Measurements from ENCODE around the gene RABGGTA.
"Not testable (repeated sequence)": the region's sequence is repeated elsewhere in the genome, so short reads cannot be mapped to it uniquely, and the experiment has no call there.

The RABGGTA gene

DNA sequence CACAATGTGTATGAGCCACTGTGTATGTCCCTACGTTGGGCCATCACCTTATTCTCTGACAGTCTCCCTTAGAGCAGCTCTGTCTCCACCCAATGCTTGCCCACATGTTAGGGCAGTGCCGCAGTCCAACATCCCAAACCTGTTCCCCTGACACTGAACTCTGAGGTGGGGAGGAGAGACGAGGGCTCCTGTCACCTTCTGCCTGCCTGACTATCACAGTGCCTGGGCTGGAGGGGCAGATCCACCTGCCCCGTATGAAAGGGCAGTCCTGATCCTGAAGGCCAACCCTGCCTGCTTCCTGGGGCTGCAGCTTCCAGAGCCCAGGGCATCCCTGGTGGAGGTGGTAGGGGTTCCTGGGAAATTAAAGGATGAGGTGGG lies 10.6 kb downstream of the RABGGTA start:
- DNase-seq (ENCODE audit: low read depth in 2 of 2): no peak

DNA sequence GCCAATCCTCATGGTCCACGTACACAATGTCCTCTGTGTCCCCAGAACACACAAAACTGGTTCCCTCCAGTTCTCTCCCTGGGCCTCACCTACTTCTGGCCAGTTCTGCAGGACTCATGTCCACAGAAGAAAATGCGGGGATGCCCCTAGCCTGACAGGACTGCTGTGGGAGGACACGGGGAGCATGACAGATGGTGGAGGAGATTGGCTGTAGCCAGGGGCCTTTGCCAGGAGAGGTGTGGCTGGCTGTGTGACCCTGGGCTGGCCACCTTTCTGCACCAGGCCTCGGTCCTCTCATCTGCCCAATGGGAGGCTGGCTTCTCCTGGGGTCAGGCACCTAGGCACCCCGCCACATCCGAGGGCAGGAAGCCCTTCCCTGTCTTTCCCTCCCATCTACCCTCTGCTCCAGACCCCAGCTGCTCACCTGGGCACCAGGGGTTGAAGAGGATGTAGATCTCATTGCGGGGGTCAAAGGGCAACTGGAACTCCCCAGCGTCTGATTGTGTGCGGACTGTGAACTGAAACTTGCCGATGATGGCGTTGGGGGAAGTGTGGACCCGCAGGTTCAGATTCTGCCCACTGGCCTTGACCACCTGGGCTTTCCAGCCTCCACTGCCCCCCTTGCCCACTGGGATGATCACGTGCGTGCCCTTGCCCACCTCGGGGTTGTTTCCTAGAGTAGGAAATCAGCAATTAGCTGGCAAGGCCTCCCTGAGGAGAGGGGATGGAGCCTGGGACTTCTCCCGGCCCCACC lies 11.2 kb downstream of the RABGGTA start:
- no peak for DNase-seq (ENCODE audit: low read depth in 2 of 2)

DNA sequence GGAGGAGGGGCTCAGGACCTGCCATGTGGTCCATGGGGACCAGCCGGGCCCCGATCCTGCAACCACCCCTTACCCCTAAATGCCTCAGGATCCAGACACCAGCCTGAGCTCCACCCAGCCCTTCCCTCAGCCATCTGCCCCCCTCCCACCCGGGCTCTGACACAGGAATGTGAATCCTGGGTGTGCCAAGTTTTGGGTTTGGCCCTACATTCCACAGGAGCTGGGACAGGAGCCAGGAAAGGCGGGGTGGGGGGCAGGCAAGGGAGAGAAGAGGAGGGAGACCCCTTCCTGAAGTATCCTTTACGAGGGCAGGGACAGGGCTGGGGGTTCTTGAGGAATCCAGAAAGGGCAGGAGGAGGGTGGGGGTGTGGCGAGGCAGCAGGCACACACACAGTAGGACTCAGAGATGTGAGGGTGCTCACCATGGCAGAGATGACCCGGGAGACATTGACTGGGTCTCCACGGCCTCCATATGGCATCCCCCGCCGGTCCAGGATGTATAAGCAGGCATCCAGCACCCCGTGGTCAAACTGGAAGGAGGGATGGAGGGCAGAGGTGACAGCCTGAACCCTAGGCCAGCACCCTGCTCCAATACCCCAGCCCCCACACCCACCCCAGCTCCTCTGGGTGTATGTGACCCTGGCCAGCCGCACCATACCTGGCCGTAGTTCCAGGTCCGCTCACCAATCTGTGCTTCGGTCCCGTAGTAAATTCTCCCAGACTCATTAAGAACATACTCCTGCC lies 11.9 kb downstream of the RABGGTA start:
- no peak for DNase-seq (ENCODE audit: low read depth in 2 of 2)

- DNase-seq (ENCODE audit: low read depth in 2 of 2): no peak
Observed at GRCh38 chr14:24258548-24259265, 12.7 kb downstream of the RABGGTA start.

DNA sequence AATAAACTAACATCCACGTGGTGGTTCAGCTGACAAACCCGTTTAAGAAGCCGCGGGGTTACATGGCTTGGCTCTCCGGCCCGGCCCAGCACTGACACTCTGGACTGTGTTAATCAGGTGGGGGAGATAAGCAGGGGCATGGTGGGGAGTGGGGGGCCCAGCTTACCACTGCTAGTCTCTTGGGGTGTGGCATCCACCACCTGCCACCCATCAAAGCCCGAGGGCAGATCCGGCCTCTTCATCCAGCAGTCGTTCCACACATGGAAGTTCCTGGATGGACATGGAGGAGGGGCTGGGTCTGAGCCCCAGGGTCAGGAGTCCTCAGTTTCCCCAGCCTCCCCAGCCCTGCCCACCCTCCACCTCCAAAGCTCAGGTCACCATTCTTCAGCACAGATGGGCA lies 13.3 kb downstream of the RABGGTA start:
- no peak for DNase-seq (ENCODE audit: low read depth in 2 of 2)

- DNase-seq (ENCODE audit: low read depth in 2 of 2): no peak
Observed at GRCh38 chr14:24256960-24257359, 14.4 kb downstream of the RABGGTA start.

DNA sequence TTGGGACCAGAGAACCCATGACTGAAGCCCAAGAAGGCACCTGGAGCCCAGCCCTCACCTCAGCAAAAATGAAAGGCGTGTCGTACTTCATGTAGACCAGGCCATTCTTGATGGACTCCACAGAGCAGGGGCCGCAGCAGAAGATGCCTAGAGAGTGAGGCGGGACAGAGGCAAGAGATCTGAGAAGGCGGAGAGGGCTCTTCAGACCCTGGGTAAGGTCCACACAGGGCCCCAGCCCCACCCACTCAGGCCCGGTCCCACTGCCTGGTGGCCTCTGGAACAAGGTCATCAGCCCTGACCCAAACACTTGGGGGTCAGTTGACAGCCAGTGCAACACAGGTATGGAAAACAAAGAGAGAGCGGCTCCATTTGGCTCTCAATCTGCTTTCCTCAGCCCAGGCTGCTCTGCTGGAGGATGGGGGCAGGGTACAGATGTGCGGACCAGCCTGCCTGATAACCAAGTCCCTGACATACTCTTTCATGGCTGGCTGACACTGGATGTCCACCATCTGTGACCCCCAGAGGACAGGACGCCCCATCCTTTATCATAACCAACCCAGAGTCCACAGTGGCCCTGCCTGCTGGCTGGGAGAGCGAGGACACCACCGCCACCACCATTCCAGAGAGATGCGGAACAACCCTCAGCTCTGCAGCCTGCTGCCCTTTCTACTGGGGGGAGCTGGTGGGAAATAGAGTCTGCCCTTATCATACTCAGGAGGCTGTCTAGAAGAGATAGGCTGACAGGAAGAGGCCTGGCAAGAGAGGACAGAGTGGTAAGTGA lies 15.3 kb downstream of the RABGGTA start:
- no peak for DNase-seq (ENCODE audit: low read depth in 2 of 2)

GRCh38 chr14:24255438-24255837 lies 16.0 kb downstream of the RABGGTA start:
- DNase-seq (ENCODE audit: low read depth in 2 of 2): no peak

DNA sequence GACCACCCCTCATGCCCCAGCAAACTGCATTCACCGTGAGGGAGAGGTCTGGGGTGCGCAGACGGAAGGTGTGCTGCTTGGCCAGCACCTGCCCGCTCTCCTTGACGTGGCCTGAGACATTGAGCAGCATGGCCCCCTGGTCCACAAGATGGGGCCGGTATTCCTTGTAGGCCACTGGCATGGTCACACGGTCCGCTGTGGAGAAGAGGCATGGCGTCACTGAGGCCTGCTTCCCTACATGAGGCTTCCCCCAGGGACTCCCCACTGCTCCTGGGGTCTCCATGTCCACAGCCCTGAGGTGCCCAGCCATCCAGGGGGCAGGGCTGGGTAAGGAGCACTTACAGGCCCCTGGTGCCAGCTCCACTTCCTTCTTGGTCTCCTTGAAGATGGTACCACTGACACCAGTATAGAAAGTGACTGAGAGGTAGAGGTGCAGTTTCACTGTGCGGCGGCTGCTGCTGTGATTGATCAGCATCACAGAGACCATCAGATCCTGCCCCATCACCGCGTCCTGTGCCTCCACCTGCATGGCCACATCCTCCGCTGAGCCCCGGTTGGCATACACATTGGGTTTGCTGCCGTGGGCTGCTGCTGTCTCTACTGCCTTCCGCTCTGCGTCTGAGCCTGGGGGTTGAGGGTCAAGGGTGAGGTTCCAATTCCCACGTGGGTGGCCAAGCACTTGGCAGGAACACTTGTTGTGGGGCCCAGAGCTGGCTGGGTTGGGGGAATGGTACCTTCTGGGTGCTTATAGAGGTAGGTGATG lies 16.6 kb downstream of the RABGGTA start:
- DNase-seq (ENCODE audit: low read depth in 2 of 2): no peak

DNA sequence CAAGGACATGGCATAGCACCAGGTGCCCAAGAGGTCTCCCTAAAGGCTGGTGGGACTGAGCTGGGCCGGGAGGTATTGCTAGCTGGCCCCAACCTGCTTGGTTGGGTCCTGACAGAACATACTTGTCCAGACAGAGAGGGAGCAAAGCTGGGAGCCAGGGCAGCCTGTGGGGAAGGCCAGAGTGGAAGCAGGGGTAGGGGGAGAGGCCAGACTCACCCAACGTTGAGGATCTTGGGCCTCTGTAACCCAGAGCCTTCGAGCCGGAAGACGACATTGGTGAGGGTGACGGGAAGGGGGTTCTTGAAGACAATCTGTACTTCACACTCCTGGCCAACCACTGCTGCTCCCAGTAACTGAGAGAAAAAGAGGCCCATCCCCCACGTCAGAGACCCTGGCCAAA lies 17.5 kb downstream of the RABGGTA start:
- DNase-seq (ENCODE audit: low read depth in 2 of 2): no peak

- no peak for DNase-seq (ENCODE audit: low read depth in 2 of 2)
Observed at GRCh38 chr14:24252289-24253124, 18.9 kb downstream of the RABGGTA start.

DNA sequence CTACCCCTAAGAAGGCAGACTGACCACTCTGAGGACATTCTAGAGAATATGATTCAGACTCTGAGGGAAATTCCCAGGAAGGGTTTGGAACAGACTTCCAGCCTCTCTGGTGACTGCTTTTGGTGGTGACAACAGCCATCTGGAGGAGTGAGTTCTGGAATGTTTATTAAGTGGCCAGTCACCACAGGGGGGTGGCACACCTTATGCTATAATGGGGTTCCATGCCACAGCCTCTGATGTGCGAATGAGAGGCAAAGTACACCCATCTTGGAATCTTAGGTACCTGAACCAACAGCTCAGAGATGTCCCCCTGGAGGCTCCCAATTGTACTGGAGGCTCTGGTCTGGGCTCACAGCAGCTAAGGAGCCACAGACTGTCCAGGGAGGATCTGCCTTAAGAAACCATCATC lies 19.5 kb downstream of the RABGGTA start:
- DNase-seq (ENCODE audit: low read depth in 2 of 2): no peak

GRCh38 chr14:24250354-24250753 lies 21.0 kb downstream of the RABGGTA start:
- DNase-seq (ENCODE audit: low read depth in 2 of 2): no peak

DNA sequence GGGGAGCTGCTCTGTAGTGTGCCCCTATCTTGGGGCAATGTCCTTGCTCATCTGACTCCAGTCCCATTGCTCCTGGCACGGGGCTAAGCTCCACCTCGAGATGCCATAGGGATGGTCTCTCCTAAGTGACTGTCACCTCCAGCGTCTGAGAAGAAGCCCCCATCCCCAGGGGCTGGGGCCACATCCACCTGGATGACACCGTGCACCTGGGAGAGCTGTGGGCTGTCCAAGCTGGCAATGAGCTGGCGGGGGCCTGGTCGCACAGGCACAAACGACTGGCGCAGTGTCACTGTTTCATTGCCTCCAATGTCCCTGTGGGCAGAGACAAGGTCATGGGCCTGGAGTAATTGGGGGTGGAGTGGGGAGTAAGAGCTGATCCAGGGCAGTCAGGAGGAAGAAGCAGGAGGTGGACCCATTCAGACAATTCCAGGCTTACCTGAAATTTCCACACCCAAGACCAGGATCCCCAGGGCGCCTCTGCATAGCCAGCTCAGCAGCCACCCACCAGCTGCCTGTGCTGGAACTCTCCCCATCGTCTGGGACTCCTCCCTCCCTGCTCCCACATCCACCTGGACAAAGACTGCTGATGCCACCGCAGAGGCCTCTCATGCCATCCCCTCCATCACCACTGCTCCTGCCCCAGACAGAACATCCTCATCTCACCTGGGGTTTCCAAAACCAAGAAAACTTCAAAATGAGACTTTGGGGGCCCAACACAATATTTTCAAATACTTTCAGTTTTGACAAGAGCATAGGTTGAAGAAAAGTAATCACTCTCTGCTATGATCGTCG lies 22.0 kb downstream of the RABGGTA start:
- DNase-seq (ENCODE audit: low read depth in 2 of 2): no peak

GRCh38 chr14:24247422-24247821 lies 24.0 kb downstream of the RABGGTA start:
- no peak for DNase-seq (ENCODE audit: low read depth in 2 of 2)

DNA sequence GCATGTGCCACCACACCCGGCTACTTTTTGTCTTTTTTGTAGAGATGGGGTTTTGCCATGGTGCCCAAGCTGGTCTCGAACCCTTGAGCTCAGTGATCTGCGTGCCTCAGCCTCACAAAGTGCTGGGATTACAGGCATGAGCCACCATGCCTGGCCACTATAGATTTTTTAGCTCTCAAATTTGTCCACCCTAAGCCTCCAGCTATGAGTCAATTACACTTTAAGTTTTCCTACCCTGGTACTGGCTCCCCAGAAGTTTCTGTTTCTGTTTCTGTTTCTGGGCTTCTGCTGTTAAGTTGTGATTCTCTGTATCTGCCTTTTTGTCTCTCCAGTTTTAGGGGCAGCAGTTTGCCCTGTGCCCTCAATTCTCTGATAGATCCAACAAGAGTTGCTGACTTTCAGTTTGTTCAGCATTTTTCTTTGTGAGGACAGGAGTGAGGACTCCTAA lies 24.6 kb downstream of the RABGGTA start:
- DNase-seq (ENCODE audit: low read depth in 2 of 2): no peak

GRCh38 chr14:24245350-24245749 lies 26.0 kb downstream of the RABGGTA start:
- not testable (repeated sequence) for DNase-seq (ENCODE audit: low read depth in 2 of 2)

- DNase-seq (ENCODE audit: low read depth in 2 of 2): no peak
Observed at GRCh38 chr14:24243336-24243836, 28.0 kb downstream of the RABGGTA start.

GRCh38 chr14:24241829-24242443 lies 29.5 kb downstream of the RABGGTA start:
- DNase-seq (ENCODE audit: low read depth in 2 of 2): peak; percentile 82

All from stimulated activated CD8-positive, alpha-beta memory T cell treated with anti-CD3 and anti-CD28 coated beads, Interleukin-7, amount 100 ng/mL, for 1 hour (primary cell).